MM.1S (cell line): ENCODE measurements around the gene MVK.

ENCODE experiments used
- CTCF ChIP-seq: fragments of 300-600 bp; sonication (generic); IDR thresholded peaks from 2 replicates; pipeline ENCODE4 v1.5.1; 2016; ENCODE audit warnings: antibody characterized with exemption, low read length, mixed read lengths
- EZH2phosphoT487 ChIP-seq: fragments of 300-600 bp; sonication (generic); IDR thresholded peaks from 2 replicates; pipeline ENCODE4 v1.6.1; 2018; ENCODE audit warnings: antibody characterized with exemption, low read length

GRCh38 chr12:109580272-109580671 lies 6.7 kb downstream of the MVK start:
- TF ChIP-seq CTCF, result no peak
- TF ChIP-seq EZH2phosphoT487, result no peak
